Urinary bladder (tissue), 4 donors: ENCODE data around the gene GATC. TPM values are rescaled to one million over a fixed set of nuclear protein-coding genes. Genes with fewer than 3 reads are reported as not detected.
A peak's percentile ranks its signal among the peaks of the same experiment; 100 is the strongest.
"Not testable (repeated sequence)": the region's sequence is repeated elsewhere in the genome, so short reads cannot be mapped to it uniquely, and the experiment has no call there.

ENCODE experiments used
- DNase-seq: peaks from one replicate; pipeline ENCODE4 v3.0.0-alpha.2; 2015; ENCODE audit errors: extremely low spot score
- H3K27ac ChIP-seq: one replicate; pipeline ENCODE4 v1.5.1; 2013; ENCODE audit warnings: low read depth, mild to moderate bottlenecking, moderate library complexity
- H3K36me3 ChIP-seq: one replicate; pipeline ENCODE4 v1.6.1; 2013; ENCODE audit warnings: mild to moderate bottlenecking, moderate library complexity; ENCODE audit not compliant: insufficient read depth
- H3K4me1 ChIP-seq: one replicate; pipeline ENCODE4 v1.6.1; 2013; ENCODE audit warnings: mild to moderate bottlenecking, moderate library complexity; ENCODE audit not compliant: insufficient read depth
- H3K4me3 ChIP-seq: one replicate; pipeline ENCODE4 v1.5.1; 2013; ENCODE audit warnings: low read depth, low read length
- WGBS: extraction: QIAGEN DNeasy Blood & Tissue Kit; methylation state at CpG from one replicate; pipeline ENCODE4 v1.1.7; 2013; 5-methylcytosine and 5-hydroxymethylcytosine counted together
- polyA plus RNA-seq: library from polyadenylated mRNA; stranded (reverse); fragments of 200-250 nt; gene quantifications from one replicate; pipeline ENCODE4 v1.2.3, GENCODE V29; 2013
- total RNA-seq: library from RNA; depleted of rRNA; stranded (reverse); fragments of >200 nt; gene quantifications from one replicate; pipeline ENCODE4 v1.2.3, GENCODE V29; 2014
- donor health status: healthy with polysubstance abuse.
- donor health status: healthy.

The GATC gene
- total and polyA plus RNA-seq, 2 donors, result 11.9 to 26.2 TPM

- 72% methylated on average over 7 of the region's 7 CpGs for WGBS
- DNase-seq, H3K27ac ChIP-seq, H3K36me3 ChIP-seq, H3K4me3 ChIP-seq, H3K4me1 ChIP-seq: not testable (repeated sequence)
These were observed 41.3 kb downstream of the GATC start for GRCh38 chr12:120487552-120487951.

DNA sequence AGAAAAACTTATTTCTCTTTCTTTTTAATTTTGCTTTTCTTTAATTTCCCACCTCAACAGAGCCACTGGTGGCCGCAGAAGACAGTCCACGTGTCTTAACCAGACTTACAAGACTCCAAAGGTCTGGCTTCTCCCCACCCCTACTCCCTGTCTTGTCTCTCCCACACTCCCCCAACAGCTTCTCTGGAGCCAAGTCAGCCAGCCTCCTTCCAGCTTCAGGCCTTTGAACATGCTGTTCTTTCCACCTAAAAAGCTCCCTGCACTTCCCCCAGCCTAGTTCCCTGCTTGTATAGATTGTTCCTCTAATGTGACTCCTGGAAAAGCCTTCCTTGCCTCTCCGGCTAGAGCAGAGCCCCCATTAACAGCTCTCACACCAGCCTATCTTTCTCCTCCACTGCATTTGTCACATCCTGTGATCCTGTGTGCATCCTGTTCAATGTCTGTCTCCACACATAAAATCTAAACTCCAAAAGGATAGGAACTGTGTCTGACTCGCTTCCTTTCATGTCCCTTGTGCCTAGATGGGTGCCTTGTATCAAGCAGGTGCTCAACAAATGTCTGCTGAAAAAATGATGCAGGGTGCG lies 41.9 kb downstream of the GATC start:
- Histone ChIP-seq H3K4me1 (no peaks in the 10 kb centered on the region), H3K27ac (no peak overlapping the region), H3K36me3 (no peaks in the 10 kb centered on the region), H3K4me3 (no peak overlapping the region)
- DNase-seq, result no peak
- 68% methylated on average over 5 of the region's 5 CpGs for WGBS

DNA sequence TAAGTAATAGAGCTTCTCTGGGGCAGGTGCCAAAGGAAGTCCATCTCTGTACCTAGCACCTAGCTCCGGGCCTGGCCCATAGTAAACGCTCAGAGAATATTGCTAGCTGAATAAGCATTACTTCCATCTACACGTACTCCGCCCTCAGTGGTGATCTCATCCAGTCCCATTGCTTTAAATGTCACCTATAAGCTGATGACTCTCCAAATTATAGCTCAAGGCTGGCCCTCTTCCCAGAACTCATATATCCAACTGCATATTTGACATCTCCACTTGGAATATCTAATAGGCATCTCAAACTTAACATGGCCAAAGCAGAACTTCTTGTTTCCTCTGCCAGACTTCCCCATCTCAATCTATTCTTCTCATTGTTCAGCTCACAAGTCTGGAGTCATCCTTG lies 42.8 kb downstream of the GATC start:
- no peaks in the 10 kb centered on the region for H3K4me1 ChIP-seq
- H3K36me3 ChIP-seq, result no peaks in the 10 kb centered on the region
- H3K27ac ChIP-seq, result no peak overlapping the region
- no peak for DNase-seq
- no peak overlapping the region for H3K4me3 ChIP-seq
- WGBS, result 63% methylated on average over 4 of the region's 4 CpGs

DNA sequence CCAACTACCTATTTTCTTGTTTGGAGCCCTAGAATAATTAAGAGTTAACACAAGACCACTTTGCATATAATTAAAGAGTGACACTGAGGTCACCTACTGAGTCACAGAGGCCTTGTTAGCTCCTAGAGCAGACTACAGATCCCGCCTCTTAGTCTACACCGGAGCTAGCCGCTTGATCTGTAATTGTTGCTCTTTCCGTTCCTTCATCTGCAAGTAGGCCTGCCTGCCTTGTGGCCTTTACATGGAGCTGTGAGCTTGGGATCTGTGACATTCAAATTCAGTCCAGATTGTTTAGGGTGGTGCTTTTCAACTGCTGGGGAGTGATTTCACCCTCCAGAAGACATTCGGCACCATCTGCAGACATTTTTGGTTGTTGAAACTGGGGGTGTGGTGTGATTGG lies 44.1 kb downstream of the GATC start:
- no peak overlapping the region for H3K27ac ChIP-seq
- WGBS, result 93% methylated on average over 5 of the region's 5 CpGs
- H3K4me3 ChIP-seq, result no peak overlapping the region

GRCh38 chr12:120490833-120491512 lies 44.7 kb downstream of the GATC start:
- no peaks in the 10 kb centered on the region for H3K36me3 ChIP-seq
- no peaks in the 10 kb centered on the region for H3K4me1 ChIP-seq
- no peak for DNase-seq
- 86% methylated on average over 2 of the region's 2 CpGs for WGBS
- H3K27ac ChIP-seq, result no peak overlapping the region
- H3K4me3 ChIP-seq, result no peak overlapping the region

More for the DNA sequence above, 44.1 kb downstream of the GATC start:
- DNase-seq, result no peak
- Histone ChIP-seq H3K36me3 (no peaks in the 10 kb centered on the region), H3K4me1 (no peaks in the 10 kb centered on the region)

DNA sequence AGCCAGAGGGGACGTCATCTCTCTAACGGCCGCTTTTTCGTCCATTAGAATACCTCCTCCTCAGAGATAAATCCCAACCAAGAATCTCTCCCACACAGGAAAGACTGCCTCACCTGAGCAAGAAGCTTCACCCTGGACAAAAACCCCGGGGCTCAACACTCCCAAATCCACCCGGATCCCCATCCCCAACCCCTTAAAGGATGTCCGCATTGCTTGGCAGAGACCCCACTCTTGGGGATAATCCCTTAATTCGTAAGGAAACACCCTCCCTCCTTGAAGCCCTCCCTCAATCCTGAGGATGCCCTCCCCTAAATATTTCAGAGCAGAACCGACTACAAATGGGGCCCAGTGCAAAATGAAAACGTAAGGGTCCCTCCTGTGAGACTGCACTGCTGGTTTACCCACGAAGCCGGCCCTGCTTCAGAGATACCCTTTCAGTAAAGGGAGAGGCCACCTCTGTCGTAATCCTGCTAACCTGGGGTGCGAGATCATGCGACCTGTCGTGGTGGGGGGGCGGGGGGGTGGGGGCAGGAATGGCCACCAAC lies 49.0 kb downstream of the GATC start:
- 17% methylated on average over 17 of the region's 17 CpGs for WGBS
- Histone ChIP-seq H3K36me3 (no peaks in the 10 kb centered on the region), H3K4me3 (peak overlapping the region; percentile 90), H3K27ac (no peak overlapping the region), H3K4me1 (no peaks in the 10 kb centered on the region)
- no peak for DNase-seq

DNA sequence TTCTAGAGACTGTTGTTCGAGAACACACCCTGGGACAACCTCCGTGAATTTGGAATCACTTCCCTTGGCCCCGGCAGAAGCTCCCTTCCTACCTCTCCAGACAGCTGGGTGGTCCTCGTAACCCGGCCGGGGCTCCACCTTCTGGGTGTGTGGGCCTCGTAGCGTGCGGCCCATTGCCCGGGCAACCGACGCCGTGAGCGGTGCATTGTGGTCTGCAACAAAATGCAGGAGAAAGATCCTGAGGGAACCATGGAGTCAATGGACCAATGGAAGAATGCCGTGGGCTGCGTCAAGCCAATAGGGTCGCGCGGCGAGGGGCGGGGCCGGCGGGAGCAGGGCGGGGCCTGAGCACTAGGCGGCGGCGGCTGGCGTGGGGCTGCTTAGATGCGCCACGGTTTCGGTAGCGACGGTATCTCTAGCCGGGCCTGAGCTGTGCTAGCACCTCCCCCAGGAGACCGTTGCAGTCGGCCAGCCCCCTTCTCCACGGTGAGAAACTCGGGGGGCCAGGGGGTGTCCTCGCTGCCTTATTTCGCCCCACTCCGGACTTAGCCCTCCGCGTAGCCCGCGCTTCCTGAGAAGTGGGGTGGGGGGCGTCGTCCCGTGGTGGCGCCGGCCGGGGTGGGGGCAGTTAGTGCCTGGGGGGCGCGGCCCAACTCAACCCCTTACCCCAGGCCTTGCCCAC lies 49.6 kb downstream of the GATC start, which contains the start of gene DYNLL1:
DYNLL1 (plus strand) TSS at position 383 of the 682 bp plus-strand sequence. CDS start 309 bp downstream, outside the sequence.
- peak within 1 kb of the TSS; percentile 90 for H3K4me3 ChIP-seq
- H3K36me3 ChIP-seq, result no peaks in the 10 kb centered on the region
- peak within 1 kb of the TSS; percentile 78 for H3K27ac ChIP-seq
- H3K4me1 ChIP-seq, result peaks cover 1% of the 10 kb centered on the region
- under 1% methylated on average over 53 of the region's 53 CpGs for WGBS
- DNase-seq, result peak; percentile 93

- peaks cover 1% of the 10 kb centered on the region for H3K4me1 ChIP-seq
- no peaks in the 10 kb centered on the region for H3K36me3 ChIP-seq
- H3K4me3 ChIP-seq, result peak overlapping the region; percentile 90
- peak overlapping the region; percentile 78 for H3K27ac ChIP-seq
- WGBS, result under 1% methylated on average over 47 of the region's 47 CpGs
- DNase-seq, result no peak
These were observed 50.4 kb downstream of the GATC start for GRCh38 chr12:120496413-120497340.

GRCh38 chr12:120497524-120498150 lies 51.4 kb downstream of the GATC start:
- no peaks in the 10 kb centered on the region for H3K36me3 ChIP-seq
- DNase-seq, result no peak
- H3K4me3 ChIP-seq, result peak overlapping the region; percentile 90
- WGBS, result 14% methylated on average over 9 of the region's 9 CpGs
- H3K4me1 ChIP-seq, result peaks cover 1% of the 10 kb centered on the region
- no peak overlapping the region for H3K27ac ChIP-seq

- Histone ChIP-seq H3K4me3 (no peak overlapping the region), H3K4me1 (peaks cover 1% of the 10 kb centered on the region), H3K27ac (no peak overlapping the region), H3K36me3 (no peaks in the 10 kb centered on the region)
- 76% methylated on average over 3 of the region's 3 CpGs for WGBS
- DNase-seq, result no peak
These were observed 52.7 kb downstream of the GATC start for GRCh38 chr12:120498870-120499515.

- WGBS, result 66% methylated on average over 1 of the region's 1 CpG
- no peak for DNase-seq
- Histone ChIP-seq H3K4me3 (no peak overlapping the region), H3K36me3 (peaks cover 1% of the 10 kb centered on the region), H3K4me1 (peaks cover 1% of the 10 kb centered on the region), H3K27ac (no peak overlapping the region)
These were observed 54.3 kb downstream of the GATC start for GRCh38 chr12:120500581-120500980.

- DNase-seq, result no peak
- H3K27ac ChIP-seq, result no peak overlapping the region
- no peak overlapping the region for H3K4me3 ChIP-seq
- peaks cover 9% of the 10 kb centered on the region for H3K36me3 ChIP-seq
- WGBS, result 75% methylated on average over 4 of the region's 4 CpGs
- H3K4me1 ChIP-seq, result peaks cover 1% of the 10 kb centered on the region
These were observed 58.3 kb downstream of the GATC start for GRCh38 chr12:120504587-120504986.
